GM19240 (cell line): ENCODE measurements around the gene BCR.
A peak's percentile ranks its signal among the peaks of the same experiment; 100 is the strongest.

Experiments
- DNase-seq: peaks from one replicate; pipeline ENCODE4 v3.0.0; 2011; ENCODE audit warnings: low spot score; ENCODE audit not compliant: insufficient read length

BCR gene

DNA sequence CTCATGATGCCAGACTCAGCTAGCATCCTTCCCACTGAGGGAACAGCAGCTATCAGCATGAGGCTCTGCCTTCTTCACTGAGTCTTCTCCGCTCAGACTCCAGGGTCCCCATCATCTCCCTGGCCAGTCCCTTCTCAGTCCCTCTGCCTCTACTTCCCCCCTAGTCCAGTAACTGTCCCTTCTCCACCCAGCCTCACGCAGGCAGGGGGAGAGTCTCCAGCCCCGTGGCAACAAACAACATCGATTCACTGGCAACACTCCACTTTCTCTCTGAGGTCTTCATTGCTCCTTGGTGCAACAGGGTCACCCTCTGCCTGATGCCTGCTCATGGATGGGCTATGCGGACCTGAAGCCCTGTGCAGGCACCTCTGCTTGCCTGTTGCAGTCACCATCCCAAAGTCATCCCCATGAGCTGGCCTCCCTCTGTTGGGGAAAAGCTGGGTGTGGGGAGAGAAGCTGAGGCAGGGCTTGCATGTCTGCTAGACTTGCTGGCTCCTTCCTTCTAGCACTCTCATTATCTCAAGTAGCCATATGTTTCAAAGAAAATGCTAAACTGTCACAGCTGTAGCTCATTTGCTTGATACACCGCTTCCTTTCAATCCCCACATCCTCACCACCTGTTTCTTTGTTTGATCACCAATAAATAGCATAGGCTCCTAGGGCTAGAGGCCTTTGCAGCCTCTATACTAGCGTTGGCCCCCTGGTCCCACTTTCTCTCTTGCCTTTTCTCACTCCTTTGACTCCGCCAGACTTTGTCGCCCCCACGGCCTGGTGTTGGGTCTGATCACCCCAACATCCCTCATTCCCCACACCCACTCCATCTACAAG lies 4.3 kb upstream of the BCR start:
- DNase-seq = no peak

DNA sequence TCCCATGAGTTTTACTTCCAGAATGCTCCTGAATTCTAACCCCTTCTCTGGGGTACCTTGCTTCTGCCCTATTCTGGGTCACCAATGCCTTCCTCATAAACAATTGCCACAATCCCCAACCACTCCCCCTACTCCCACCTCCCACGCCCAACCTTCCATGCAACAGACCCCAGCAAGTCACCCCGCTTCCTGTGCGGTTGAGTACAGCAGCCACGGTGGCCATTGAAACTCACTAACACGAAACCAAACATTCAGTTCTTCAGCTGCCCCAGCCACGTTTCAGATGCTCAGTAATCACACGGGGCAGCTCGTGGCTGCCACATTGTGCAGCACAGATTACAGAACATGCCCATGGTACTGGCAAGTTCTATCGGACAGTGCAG lies 3.7 kb upstream of the BCR start:
- DNase-seq = no peak

DNA sequence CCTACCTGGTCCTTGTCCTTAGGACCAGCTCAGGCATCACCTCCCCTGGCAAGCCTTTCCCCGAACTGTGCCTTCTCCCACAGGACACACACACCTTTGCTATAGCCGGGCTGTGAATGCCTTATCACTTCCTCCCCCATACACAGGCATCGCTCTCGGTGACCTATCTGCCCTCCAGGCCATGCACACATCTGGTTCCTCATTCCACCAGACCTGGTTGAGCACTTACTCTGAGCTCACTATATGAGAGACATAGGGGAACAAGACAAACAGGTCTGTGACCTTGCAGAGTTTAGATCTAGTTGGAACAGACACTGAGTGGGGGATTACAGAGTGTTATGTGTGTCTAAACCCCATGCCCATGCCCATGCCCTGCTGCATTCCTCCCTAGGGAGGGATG lies 3.1 kb upstream of the BCR start:
- no peak for DNase-seq

DNA sequence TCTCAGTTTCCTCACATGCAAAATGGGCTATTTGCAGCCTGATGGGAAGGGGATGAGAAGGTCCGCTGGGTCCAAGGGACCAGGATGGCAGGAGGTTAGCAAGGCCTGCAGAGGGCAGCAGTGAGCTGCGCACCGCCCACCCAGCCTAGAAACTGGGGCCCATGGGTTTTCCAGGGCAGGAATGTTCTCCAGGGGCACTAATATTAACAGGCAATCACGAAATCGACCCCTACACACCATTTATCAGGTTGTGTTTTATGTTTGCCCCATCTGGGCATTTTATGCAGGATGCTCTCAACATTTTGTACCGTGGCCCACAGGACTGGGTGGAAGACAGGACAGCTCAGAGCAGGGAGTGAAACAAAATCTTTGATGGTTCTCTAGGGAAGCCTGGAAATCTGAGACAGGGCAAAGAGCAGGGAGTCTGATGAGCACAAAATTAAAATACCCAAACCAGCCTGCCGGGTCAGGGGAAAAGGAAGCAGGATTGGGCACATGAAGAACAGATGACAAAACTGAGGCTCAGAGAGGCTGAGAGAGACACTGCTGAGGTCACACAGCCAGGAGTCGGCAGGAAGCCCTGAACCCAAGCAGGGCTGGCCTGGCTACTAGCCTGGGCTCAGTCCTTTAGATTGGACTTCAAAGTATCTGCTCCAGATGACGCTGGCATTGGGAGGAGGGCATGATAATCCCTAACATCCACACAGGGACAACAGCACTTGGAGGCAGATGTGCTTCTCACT lies 1.6 kb upstream of the BCR start:
- peak; percentile 85 for DNase-seq

GRCh38 chr22:23179381-23180299 lies 669 bp upstream of the BCR start:
- DNase-seq = no peak

GRCh38 chr22:23180893-23181720 lies 798 bp downstream of the BCR start:
- no peak for DNase-seq

DNA sequence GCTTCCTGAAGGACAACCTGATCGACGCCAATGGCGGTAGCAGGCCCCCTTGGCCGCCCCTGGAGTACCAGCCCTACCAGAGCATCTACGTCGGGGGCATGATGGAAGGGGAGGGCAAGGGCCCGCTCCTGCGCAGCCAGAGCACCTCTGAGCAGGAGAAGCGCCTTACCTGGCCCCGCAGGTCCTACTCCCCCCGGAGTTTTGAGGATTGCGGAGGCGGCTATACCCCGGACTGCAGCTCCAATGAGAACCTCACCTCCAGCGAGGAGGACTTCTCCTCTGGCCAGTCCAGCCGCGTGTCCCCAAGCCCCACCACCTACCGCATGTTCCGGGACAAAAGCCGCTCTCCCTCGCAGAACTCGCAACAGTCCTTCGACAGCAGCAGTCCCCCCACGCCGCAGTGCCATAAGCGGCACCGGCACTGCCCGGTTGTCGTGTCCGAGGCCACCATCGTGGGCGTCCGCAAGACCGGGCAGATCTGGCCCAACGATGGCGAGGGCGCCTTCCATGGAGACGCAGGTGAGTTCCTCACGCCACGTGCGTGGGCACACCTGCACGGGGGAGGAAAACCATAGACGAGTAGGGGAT lies 1.5 kb downstream of the BCR start:
- DNase-seq = no peak

DNA sequence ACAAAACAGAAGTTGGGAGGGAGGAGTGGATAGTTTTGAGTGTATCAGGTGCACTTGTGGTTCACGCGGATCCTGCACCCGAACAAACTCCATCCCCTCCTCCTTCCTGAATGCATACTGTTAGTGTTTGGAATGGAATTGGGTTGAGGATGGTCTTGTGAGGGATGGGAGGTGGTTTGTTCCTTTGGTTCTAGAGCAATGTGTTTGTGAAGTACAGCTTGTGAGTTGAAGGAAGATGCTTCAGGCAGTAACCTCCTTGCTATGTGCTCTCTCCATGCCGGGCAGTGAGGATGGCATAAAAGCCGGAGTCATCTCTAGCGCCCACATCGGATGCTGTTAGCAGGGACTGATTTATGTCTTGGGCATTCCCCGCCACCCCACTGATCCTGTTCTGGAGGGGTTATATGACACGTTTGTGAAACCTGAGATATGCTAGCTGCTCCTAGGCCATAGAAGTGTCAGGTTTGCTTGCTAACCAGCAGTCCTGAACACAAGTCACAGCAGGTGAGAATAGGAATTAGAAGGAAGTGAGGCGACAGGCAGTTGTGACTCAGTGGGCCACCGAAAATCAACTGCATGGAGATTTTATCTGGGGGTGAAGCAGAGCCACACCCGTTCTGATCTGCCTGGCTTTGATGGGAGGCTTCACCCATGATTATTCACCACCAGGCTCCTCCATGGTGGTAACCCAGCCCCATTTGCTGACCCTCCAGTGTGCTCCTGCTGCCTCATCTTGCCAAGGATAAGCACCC lies 2.2 kb downstream of the BCR start:
- no peak for DNase-seq

DNA sequence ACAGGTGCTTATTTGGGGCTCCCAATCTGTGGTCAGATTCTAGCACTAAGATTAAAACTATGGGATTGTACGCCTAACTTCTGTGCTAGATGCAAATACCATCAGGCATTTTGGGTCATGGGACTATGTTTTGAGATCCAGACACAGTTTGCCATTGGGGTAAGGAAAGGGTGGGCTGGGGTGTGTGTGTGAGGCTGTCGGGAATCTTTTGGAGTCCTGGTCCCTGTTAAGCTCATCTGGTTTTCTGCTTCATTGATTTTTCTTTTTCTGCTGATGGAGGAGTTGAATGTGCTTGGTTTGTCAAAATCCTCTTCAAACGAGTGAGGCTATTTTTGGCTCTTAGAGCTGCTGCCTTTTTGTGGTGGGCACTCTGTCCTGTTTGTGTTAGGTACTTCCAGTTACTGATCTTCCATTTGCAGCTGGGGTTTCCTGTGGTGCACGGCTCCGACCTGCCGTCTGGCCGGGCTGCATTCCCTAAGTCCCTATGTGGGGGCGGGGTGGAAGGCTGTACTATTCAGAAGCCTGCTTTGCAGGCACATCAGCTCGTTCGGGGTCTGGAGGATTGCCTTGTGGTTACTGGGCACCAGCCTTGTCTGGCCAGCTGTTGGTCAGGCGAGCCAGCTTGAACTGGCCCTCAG lies 2.9 kb downstream of the BCR start:
- no peak for DNase-seq

GRCh38 chr22:23184100-23184763 lies 3.9 kb downstream of the BCR start:
- DNase-seq = no peak

DNA sequence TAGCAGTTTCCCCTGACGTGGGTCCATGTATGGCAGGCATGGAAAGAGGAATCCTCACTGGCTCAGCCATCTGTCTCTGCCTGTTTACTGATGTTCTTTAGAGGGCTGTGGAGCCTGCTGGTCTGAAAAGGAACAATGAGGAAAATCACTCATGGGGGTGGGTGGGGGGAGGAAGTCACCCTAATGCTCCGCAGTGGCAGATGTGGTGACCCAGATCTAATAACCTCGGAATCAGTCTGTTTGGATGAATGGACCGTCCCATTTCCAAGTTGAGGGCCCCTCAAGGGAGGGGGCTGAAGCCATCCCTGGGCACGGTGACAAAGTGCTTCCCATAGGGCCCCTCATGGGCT lies 4.4 kb downstream of the BCR start:
- DNase-seq = no peak

- no peak for DNase-seq
These were observed 6.9 kb downstream of the BCR start for GRCh38 chr22:23187211-23187610.

GRCh38 chr22:23187871-23188700 lies 7.8 kb downstream of the BCR start:
- DNase-seq = no peak

DNA sequence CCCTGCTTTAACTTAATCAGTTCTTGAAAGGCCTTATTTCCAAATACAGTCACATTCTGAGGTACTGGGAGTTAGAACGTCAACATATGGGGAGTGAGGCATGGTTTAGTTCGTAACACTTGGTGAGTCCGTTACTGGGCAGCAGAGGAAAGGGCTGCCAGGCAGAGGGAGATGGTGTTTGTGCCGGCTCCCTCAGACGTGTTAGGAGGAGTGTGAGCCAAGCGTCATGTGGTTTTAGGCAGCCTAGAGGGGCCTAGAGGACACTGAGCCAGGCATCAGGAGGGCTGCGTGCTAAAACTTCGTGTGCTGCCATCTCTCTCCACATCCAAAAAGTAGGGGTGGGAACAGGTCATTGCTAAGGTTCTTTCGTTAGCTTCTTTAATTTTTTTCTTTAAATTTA lies 10.2 kb downstream of the BCR start:
- no peak for DNase-seq

DNA sequence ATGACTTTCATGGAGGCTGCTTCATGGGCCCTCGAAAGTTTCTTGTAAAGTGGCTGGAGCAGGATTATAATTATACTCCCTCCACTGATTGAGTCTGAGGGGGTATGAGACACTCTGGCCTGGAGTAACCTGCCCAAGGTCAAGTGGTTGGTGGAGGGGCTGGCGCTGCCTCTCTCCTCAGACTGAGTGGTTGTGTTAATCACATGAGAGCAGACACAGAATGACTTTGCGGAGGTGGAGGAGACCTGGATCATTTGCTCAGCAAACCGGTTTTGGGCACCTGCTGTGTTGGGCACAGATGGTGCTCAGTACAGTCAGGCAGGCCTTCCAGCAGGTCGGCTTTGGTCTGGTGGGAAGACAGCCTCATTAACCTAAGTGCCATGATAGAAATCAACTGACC lies 11.8 kb downstream of the BCR start:
- no peak for DNase-seq

DNA sequence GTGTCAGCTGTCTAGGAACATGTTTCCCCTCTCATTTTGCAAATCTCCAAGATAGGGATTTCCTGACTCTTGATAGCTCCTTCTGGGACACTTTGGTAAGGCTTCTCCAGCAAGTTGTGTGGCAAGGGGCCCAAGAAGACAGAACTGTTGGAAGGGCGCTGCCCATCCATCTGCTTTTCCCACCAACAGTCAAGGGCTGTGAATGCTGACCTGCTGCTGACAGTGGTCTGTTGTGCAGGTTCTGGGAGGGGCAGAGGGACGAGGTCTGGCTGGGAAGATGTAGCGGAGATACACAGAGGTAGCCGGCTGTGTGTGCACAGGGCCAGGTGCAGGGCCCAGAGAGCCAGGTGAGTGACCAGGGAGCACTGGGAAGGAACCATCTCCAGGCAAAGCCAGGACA lies 12.2 kb downstream of the BCR start:
- no peak for DNase-seq

- no peak for DNase-seq
These were observed 13.0 kb downstream of the BCR start for GRCh38 chr22:23193196-23193827.

- no peak for DNase-seq
These were observed 13.6 kb downstream of the BCR start for GRCh38 chr22:23193882-23194281.
